GM10266 (cell line): Measurements from ENCODE around the gene UGT8.

ENCODE experiments used
- DNase-seq: peaks from one replicate; pipeline ENCODE4 v3.0.0; 2012; ENCODE audit errors: extremely low spot score
- CTCF ChIP-seq: IDR thresholded peaks from 2 replicates; pipeline ENCODE4 v1.5.1; 2012; ENCODE audit warnings: mild to moderate bottlenecking, low read depth; ENCODE audit not compliant: control insufficient read depth, insufficient read depth; ENCODE audit errors: missing control alignments

The UGT8 gene

GRCh38 chr4:114691865-114692264 lies 93.3 kb downstream of the UGT8 start:
- no peak for TF ChIP-seq CTCF
- peak; percentile 13 for DNase-seq

- TF ChIP-seq CTCF, result no peak
- no peak for DNase-seq
Measured at GRCh38 chr4:114692958-114693357, 94.4 kb downstream of the UGT8 start.

- TF ChIP-seq CTCF, result peak; percentile 44
- peak; percentile 9 for DNase-seq
Measured at GRCh38 chr4:114694770-114695169, 96.2 kb downstream of the UGT8 start.

- no peak for DNase-seq
- TF ChIP-seq CTCF, result no peak
Measured at GRCh38 chr4:114698231-114698630, 99.6 kb downstream of the UGT8 start.

GRCh38 chr4:114701491-114701890 lies 102.9 kb downstream of the UGT8 start:
- no peak for TF ChIP-seq CTCF
- DNase-seq, result no peak

- no peak for DNase-seq
Measured at GRCh38 chr4:114717432-114717831, 118.8 kb downstream of the UGT8 start.

GRCh38 chr4:114725066-114725465 lies 126.5 kb downstream of the UGT8 start:
- no peak for TF ChIP-seq CTCF
- DNase-seq, result no peak

More at GRCh38 chr4:114717432-114717831, 118.8 kb downstream of the UGT8 start:
- no peak for TF ChIP-seq CTCF

- no peak for DNase-seq
Measured at GRCh38 chr4:114727461-114727860, 128.9 kb downstream of the UGT8 start.

More at GRCh38 chr4:114727461-114727860, 128.9 kb downstream of the UGT8 start:
- TF ChIP-seq CTCF, result no peak
